Fibroblast of skin of abdomen (primary cell): ENCODE results near the gene TTC1. TPM values are rescaled to one million over a fixed set of nuclear protein-coding genes. Genes with fewer than 3 reads are reported as not detected.
"Not testable (repeated sequence)": the region's sequence is repeated elsewhere in the genome, so short reads cannot be mapped to it uniquely, and the experiment has no call there.

Source experiments
- DNase-seq: peaks from one replicate; pipeline ENCODE4 v3.0.0-alpha.2; 2013
- polyA plus RNA-seq, 2 experiments: library from polyadenylated mRNA; unstranded; fragments of 120-200 nt; gene quantifications; one replicate each; pipeline ENCODE4 v1.2.1, GENCODE V29; 2013; ENCODE audit not compliant: insufficient read length in 2 of 2

TTC1 gene
- polyA plus RNA-seq (2013, experiment 1 of 2; ENCODE audit: insufficient read length): 45.2 TPM
- 44.1 TPM for polyA plus RNA-seq (2013, experiment 2 of 2; ENCODE audit: insufficient read length)

GRCh38 chr5:160008877-160009590 is at the start of gene TTC1:
TTC1 (plus strand) TSS chr5:160009139; CDS start chr5:160010529, 1,390 bp downstream.
- peak; percentile 99 for DNase-seq

GRCh38 chr5:159961176-159962160 is 47.5 kb upstream of the TTC1 start:
- DNase-seq: no peak

- no peak for DNase-seq
Observed at GRCh38 chr5:159962214-159962613, 46.7 kb upstream of the TTC1 start.

- DNase-seq: no peak
Observed at GRCh38 chr5:159963935-159964334, 45.0 kb upstream of the TTC1 start.

- DNase-seq: peak; percentile 65
Observed at GRCh38 chr5:159965031-159965837, 43.7 kb upstream of the TTC1 start.

- not testable (repeated sequence) for DNase-seq
Observed at GRCh38 chr5:159965838-159966128, 43.2 kb upstream of the TTC1 start.

GRCh38 chr5:159969966-159970365 is 39.0 kb upstream of the TTC1 start:
- no peak for DNase-seq

- DNase-seq: peak; percentile 71
Observed at GRCh38 chr5:159971038-159971437, 37.9 kb upstream of the TTC1 start.

GRCh38 chr5:159971514-159971913 is 37.4 kb upstream of the TTC1 start:
- DNase-seq: no peak

- no peak for DNase-seq
Observed at GRCh38 chr5:159971931-159972461, 36.9 kb upstream of the TTC1 start.

GRCh38 chr5:159972538-159973362 is 36.2 kb upstream of the TTC1 start:
- no peak for DNase-seq

- DNase-seq: peak; percentile 96
Observed at GRCh38 chr5:159975462-159976019, 33.4 kb upstream of the TTC1 start.

GRCh38 chr5:159976921-159977320 is 32.0 kb upstream of the TTC1 start:
- DNase-seq: no peak

GRCh38 chr5:159978358-159978757 is 30.6 kb upstream of the TTC1 start:
- DNase-seq: no peak

- DNase-seq: no peak
Observed at GRCh38 chr5:159982421-159983173, 26.3 kb upstream of the TTC1 start.

GRCh38 chr5:159987031-159987674 is 21.8 kb upstream of the TTC1 start:
- DNase-seq: peak; percentile 51

GRCh38 chr5:159990506-159990905 is 18.4 kb upstream of the TTC1 start:
- no peak for DNase-seq

- DNase-seq: no peak
Observed at GRCh38 chr5:159992566-159992965, 16.4 kb upstream of the TTC1 start.

- DNase-seq: no peak
Observed at GRCh38 chr5:159993194-159993593, 15.7 kb upstream of the TTC1 start.

- no peak for DNase-seq
Observed at GRCh38 chr5:159995907-159996306, 13.0 kb upstream of the TTC1 start.
